HG03521 (cell line): ENCODE measurements around the gene ZNRF3.
"Not testable (repeated sequence)": the region's sequence is repeated elsewhere in the genome, so short reads cannot be mapped to it uniquely, and the experiment has no call there.

Source experiments
- ATAC-seq: cut with Tn5 transposase; IDR thresholded peaks from one replicate; pipeline ENCODE4 v1.9.1; 2021; ENCODE audit warnings: mild to moderate bottlenecking, moderate library complexity; ENCODE audit not compliant: unreplicated experiment

ZNRF3 gene

DNA sequence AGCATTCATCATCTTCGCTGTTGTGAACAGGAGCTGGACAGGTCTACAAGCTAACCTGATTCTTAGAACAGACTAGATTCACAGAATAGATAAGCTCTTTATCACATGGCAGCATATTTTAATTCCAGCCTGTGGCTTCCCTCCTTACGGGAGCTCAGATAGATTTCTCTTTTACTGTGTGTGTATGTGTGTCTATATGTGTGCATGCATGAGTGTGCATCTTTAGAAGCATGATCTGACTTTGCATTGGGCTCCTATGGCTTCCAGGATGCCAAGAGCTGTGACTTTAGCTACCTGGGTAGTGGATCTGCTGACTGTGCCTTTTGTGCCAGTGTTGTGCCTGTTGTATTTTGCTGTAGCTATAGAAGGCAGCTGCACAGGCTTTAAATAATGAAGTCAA is 44.3 kb downstream of the ZNRF3 start:
- ATAC-seq: no peak

DNA sequence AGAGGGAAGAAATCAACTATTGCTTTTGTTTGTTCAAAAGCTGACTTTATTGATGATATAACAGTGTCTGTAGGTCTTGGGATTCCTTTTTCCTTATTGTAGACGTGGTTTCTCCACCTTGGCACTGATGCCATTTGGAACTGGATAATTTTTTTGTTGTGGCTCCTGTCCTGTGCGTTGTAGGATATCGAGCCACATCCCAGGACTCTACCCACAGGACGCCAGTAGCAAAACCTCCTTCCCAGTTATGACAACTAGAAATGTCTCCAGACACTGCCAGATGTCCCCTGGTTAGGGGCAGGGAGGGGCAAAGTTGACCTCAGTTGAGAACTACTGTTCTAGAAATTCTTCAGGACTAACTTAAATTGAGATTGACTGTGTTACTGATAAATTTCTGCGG is 45.8 kb downstream of the ZNRF3 start:
- ATAC-seq: no peak

DNA sequence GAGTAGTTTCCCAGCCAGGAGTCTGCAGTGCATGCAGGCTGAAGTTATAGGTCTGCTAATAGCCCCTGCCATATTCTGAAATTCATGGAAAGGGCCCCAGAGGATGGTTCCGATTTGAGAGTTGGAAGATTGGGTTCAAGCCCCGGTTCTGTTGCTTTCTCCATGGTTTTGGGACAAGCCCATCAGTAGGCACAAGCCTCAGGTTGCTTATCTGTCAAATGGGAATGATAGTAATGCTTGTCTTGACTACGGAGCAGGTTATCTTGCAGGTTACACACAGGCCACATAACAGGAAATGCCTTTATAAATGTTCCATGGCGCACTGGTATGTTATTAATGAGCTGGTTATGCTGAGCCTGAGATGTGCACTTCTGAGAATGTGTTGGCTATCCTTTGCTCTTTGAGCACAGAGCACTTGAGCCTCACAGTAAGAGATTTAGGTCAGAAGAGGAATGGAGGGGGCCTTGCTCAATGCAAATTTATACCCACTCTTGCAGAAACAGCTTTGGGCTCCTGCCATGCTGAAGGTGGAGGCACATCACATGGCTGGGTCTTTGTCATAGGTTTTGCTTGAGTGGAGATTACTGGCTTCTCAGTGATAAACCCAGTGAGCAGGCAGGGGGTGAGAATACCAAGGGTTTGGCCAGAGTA is 47.1 kb downstream of the ZNRF3 start:
- ATAC-seq: no peak

DNA sequence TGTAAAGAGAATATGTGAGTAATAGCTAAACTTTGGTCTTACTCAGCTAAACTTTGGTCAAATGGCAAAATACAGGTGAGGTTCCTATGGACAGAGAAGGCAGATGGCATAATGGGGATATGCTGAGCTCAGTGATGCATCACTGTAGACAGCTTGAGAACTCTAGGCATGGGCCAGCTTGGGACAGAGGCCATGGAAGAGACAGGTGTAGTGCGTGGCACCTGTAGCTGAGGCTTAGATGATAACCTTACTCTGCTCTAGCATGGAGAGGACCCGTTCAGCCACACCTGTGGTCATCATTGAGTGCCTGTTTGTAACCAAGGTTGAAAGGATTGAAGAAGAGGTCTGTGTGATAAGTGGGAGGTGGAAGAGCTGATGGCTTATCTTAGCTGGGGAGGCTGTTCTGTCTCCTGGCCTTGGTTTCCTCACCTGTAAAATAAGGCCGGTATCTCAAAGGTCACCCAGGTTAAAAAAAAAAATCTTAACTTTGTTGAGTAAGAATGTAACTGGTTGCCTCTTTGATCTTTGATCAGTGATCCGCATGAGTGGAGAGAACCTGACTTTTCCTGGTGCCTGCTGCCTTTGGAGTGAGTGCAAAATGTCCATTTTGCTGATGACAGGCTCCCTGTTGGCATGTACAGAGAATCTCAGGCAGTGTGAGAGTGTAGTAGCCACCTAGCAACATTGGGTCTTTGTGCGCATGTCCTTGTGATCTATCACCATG is 48.6 kb downstream of the ZNRF3 start:
- no peak for ATAC-seq

DNA sequence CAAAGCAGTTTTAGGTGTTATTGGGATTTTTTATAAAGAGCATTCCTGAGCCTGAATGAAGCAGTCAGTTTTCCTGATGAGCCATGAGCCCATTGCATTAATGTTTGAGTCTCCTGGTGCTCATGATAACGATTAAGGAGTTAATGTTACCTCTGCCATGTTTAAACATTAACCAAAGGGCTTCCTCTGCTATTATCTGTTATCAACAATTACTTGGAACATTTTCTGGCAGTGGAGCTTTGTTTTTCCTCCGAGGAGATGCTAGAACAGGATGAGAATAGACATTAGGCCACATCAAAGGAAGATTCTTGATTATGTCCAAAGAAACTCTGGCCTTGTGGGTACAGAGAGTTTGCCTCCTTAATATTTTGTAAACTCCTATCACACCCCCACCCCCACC is 49.9 kb downstream of the ZNRF3 start:
- no peak for ATAC-seq

DNA sequence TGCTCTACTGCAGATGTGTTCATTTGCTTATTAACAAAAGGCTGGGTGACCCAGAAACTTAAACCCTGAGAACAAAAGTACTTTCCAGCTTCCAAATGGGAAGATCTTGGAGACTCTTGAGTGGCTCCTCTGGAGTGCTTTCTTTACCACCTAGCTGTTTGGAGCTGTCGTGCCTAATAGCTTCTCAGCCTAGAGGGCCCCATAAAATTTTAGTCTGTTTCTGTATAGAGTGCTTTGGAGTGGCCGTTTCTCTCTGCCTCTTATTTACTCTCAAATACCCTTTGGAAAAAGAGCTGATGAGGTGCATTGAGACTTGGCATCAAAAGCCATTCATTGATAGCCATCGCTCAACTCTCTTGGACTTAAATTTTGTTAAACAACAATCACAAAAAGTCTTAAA is 50.7 kb downstream of the ZNRF3 start:
- ATAC-seq: no peak

DNA sequence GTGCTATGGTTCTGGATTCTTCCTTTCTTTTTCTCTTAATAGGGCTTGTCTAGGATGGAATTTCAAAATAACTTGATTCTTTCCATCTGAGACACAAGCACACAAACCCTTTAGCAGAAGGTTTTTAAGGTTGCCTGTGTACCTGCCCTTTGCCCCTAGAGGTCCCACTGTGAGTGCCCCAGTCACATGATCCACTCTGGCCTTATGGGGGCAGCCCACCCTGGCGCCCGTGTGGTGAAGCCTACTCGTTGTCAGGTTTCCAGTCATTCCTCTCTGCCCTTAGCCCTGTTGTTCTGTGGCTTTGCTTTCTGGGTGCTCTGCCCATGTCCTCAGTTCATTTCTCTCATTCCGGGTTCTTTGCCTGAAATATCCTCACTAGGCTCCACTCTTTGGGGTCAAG is 51.8 kb downstream of the ZNRF3 start:
- ATAC-seq: no peak

DNA sequence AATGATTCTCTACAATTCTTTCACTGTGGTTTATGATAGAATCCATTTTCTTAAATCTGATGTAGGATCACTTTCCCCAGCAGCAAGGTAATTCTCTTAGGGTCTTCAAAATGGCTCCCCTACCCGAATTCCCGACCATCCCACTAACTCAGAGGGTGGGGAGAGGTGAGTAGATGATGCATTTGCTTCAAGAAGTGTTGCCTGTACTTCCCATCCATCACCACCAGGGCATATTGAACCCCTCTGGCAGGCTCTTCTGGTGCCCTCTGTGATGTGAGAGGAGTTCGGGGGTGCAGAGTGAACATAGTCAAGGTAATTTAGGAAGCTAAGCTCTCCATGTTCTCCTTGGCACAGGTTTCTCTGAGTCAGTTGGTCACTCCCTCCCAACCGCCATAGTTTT is 52.3 kb downstream of the ZNRF3 start:
- ATAC-seq: no peak

DNA sequence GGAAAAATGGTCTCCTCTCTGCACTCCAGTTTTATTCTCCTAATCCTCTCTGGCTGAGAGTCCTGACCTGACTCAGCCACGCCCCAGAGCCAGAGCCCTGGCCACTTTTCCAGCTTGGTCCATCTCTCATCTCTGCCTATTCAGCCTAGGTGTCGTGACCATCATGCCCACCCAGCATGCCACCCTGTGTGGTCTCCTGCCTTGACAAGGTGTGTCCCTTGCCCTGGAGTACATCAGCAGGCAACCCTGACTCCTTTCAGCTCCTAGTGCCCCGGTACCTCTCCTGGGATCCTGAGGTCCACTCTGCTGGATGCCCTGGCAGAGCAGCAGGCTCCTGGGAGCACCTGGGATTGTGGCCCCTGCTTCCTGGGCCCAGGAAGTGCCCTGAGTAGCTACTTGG is 52.8 kb downstream of the ZNRF3 start:
- ATAC-seq: no peak

DNA sequence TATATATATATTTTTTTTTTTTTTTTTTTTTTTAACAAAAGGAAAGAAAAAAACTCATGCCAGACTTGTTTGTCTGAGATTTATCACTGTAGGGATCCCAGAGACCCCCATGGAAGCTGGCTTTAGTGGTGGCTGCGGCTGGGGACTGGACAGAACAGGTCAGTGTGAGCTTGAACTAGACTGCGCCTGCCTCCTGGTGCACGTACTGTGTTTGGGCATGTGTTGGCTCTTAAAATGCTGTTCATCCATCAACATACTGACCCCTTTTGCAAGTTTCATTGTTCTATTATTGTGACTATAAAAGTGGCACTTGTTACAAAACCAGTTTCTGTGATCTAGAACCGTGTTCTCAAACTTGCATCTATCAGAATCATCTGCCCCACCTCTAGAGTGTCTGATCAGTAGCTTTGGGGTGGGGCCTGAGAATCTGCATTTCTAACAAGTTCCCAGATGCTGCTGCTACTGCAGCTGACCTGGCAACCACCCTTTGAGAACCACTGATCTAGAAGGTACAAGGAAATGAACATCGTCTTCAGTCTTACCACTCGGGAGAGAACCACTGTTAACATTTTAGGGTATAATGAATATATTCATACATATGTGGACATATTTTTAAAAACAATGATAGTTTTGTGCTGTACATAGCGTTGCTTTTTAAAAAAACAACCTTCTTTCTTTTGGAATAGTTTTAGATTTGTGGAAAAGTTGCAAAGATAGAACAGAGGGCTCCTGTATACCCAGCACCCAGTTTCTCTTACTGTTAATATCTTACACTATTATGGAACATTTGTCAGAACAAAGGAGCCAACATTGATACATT is 54.0 kb downstream of the ZNRF3 start:
- ATAC-seq: no peak

DNA sequence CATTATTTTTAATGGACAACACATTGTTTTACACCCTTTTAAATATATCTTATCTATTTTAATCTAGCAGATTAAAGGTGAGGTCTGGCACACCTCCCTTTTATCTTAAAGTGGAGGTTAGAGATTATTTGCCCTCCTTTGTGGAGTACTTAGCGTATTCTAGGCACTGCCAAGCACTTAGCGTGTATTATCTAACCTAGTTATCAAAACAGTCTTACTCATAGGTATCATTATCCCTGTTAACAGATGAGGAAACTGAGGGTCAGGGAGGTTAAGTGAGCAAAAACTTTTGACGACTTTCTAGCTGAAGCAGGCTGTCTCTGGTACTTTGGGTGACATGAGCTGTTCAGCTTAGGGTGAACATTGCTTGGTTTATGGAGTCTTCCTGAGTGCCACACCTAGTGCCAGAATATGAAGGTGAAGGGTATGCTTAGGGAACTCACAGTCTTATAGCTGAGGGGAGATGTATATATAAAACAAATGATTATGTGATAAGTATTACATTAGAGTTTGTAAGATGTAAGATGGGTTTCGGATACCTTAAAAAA is 55.0 kb downstream of the ZNRF3 start:
- ATAC-seq: no peak

DNA sequence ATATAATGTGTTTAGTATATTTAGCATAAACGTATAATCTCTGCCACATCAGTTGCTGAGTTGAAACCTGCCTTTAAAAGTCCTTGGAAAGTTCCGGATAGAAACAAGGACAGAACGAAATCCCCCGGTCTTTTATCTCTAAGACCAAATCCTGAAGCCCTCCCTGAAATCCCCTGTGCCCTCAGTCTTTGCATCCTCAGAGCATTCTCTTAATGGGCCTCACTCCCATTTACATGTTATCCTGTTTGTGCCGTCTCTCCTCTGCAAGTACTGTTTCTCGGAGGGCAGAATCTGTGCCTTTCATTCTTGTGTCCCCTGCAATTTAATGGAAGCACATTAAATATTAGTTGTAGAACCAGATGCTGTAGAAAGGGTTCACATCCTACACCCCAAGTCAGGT is 56.0 kb downstream of the ZNRF3 start:
- ATAC-seq: no peak

DNA sequence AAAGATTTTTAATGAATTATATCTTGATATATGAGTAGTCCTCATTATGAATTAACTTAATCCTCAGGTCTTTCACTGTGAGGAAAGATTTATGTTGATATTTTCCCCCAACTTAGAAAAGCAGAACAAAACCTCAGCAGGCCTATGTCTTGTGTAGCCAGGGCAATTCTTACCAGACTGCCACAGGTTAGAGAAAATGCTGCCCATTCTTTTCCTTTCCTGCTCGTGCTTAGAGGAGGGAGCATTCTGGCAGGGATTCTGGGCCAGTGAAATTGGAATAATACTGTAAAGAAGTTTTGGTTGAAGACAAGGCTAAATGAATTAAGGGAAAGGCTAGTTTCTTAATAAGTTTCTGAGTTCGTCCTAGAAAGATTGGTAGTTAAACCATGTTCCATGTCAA is 56.6 kb downstream of the ZNRF3 start:
- no peak for ATAC-seq

DNA sequence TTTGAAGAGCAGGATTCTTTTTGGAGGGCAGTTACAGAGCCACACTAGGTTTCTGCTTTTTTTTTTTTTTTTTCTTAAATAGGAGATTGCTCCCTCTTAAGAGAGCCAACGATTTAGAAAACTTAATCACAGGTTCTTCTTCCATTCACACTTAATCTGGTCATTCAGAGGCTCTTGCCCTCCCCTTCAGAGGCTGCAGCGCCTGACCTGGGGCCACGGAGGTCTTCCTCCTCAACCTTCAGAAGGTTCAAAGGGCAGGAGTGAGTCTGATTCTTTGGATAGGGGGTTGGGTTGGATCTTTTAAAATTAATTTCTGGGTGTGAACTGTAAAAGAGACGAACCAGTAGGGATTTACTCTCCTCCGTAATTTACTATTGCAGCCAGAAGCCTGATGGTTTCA is 57.1 kb downstream of the ZNRF3 start:
- no peak for ATAC-seq

DNA sequence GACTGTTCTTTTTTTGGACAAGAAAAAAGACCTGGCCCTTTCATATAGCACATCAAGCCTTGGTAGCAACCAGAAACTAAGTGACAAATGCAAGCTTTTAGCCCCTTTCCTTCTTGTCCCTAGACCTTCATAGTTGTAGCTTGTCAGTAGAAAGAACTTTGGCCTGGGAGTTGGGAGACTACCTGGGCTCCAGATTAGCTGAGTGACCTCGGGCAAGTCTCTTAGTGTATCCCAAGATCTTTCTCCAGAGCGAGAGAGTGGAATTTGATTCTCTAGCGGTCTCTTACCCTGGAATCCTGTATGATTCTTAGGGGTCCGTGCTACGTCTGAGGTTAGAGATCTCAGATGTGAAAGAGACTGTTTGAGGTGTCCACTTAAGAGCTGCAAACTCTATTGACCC is 59.0 kb downstream of the ZNRF3 start:
- ATAC-seq: no peak

DNA sequence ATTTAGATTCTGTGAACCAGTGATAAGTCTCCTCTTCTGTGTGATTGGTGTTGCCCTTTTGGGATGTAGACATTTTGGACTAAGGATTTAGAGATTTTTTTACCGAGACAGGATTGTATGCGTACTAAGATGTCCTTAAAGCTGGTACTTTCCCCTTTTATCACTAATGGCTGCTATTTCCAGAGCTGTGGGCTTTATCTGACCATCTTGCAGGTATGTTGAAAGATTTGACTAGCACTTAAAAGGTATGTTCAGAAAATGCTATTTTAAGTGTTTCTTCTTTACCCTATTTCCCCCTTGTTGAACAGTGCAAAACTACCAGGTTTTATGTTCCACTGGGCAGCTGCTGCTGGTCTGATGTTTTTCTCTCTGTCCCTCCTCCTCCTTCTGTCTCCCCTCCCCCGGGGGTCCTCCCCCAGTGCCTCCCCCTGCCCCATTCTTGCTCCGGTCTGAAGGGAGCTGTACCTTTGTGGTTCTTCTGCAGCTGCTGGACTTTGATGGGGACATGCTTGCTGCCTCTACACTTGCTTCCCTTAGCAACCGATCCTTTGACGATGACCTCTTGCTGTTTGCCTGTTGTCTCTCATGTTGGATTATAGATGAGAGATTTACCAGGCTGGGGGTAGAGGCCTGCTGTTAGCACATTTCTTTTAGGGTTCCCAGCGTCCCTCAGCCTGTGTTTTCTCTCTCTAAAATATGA is 59.6 kb downstream of the ZNRF3 start:
- no peak for ATAC-seq

DNA sequence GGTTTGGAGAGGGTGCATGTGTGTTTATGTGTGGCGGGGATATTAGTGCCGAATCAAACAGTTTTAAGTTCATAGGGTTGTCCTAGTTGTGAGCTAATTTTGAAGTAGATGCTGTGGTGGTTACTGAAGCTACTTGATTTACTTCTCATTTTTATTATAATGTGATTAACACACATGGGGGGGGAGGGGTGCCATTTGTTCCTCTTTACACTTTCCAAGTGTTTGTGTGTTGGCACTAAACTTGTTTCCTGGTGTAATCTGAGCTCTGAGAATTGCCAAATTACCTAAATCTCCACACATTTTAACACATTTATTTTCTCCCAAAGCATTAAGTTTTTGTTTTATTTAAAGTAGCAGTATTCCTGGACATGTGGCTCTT is 60.1 kb downstream of the ZNRF3 start:
- ATAC-seq: no peak

DNA sequence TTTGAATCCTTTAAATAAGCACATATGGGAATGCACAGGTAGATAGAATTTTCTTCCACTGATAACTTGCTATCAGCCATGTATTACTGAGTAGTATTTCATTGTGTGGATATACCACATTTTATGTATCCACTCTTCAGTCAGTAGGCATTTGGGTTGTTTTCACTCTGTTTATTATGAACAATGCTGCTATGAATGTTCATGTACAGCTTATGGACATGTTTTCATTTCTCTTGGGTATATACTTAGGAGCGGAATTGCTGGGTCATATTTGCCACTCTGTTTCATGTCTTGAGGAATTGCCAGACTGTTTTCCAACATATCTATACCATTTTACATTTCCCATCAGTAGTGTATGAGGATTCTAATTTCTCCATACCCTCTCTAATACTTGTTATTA is 63.8 kb downstream of the ZNRF3 start:
- ATAC-seq: no peak

DNA sequence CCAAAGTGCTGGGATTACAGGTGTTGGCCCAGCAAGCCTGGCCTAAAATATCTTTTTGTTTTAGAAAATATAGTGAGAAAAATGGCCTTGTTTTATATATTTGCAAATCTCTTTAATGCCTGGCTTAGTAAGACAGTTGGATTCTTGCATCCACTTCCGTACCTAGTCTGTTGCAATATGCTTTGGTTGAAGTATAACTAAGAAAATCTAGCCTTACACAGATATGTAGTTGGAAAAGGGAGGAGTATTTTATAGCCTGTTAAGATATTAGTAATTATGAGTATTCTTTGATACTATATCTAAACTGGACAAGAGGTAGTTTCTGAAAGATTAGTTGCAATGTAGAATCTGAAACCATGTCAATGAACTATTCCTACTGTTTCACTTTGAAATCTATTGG is 65.1 kb downstream of the ZNRF3 start:
- no peak for ATAC-seq

DNA sequence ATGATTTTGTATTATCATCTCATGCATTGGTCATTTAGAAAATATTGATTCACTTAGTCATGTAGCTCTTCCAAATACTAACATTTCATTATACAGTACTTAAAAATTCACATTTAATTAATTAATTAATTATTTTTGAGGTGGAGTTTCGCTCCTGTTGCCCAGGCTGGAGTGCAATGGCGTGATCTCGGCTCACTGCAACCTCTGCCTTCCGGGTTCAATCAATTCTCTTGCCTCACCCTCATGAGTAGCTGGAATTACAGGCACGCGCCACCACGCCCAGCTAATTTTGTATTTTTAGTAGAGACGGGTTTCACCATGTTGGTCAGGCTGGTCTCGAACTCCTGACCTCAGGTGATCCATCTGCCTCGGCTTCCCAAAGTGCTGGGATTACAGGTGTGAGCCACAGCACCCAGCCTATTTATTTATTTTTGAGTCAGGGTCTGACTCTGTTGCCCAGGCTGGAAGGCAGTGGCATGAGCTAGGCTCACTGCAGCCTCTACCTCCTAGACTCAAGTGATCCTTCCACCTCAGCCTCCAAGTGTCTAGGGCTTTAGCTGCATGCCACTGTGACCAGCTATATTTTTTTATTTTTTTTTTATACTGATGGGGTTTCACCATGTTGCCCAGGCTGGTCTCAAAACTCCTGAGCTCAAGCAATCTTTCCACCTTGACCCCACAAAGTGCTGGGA is 65.6 kb downstream of the ZNRF3 start:
- ATAC-seq: not testable (repeated sequence)

DNA sequence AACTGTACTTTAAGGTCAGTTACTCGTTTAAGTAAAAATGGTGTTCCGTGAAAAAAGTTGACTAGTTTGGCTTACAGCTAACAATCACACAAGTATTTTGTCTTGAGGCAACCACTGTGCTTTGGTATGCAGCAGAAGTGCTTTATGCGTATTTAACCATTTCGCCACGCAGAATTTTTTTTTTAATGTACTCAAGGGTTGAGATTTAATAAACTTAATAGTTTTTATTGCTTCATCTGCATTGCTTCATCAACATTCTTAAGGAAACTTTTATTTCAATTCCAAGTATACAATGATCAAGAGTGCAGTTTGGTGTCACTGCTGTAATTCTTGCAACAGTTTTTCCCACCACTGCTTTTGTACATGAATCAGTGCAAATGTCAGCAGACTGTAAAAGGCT is 66.4 kb downstream of the ZNRF3 start:
- no peak for ATAC-seq
